GM12872 (cell line): ENCODE data around the gene SLC44A1.

Experiments used
- TF ChIP-seq, protein P1 (sequence below): IDR thresholded peaks from 3 replicates; pipeline ENCODE4 v1.5.1; 2011; ENCODE audit warnings: low read depth, mild to moderate bottlenecking, low read length, moderate library complexity; ENCODE audit not compliant: insufficient read depth

Gene SLC44A1

GRCh38 chr9:105445203-105445881 is 200.9 kb downstream of the SLC44A1 start:
- TF ChIP-seq, protein P1, sequence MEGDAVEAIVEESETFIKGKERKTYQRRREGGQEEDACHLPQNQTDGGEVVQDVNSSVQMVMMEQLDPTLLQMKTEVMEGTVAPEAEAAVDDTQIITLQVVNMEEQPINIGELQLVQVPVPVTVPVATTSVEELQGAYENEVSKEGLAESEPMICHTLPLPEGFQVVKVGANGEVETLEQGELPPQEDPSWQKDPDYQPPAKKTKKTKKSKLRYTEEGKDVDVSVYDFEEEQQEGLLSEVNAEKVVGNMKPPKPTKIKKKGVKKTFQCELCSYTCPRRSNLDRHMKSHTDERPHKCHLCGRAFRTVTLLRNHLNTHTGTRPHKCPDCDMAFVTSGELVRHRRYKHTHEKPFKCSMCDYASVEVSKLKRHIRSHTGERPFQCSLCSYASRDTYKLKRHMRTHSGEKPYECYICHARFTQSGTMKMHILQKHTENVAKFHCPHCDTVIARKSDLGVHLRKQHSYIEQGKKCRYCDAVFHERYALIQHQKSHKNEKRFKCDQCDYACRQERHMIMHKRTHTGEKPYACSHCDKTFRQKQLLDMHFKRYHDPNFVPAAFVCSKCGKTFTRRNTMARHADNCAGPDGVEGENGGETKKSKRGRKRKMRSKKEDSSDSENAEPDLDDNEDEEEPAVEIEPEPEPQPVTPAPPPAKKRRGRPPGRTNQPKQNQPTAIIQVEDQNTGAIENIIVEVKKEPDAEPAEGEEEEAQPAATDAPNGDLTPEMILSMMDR = no peak

DNA sequence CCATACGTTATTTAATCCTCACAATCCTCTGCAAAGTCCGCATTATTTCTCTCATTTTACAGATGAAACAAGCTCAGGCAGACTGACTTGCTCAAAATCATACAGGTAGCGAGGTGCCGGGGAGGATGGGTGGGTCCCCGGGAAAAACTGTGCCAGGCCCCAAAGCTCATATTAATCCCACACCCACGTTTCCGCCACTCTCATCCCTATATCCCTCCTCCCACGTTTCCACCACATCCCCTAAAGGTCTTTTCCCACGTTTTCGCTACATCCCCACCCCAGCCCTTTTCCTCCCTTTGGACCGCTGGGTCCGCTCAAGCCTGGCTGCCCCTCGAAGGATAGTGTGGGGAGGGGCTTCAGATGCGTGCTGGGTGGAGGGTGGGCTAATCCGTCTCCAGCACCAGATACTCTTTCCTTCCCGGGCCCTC is 202.9 kb downstream of the SLC44A1 start:
- TF ChIP-seq, protein P1 = no peak

- TF ChIP-seq, protein P1 = peak; percentile 76
These were observed 203.7 kb downstream of the SLC44A1 start, which contains the start of gene FSD1L for GRCh38 chr9:105447814-105448812. Gene FSD1L (plus strand): TSS chr9:105448034. CDS start chr9:105448221, 187 bp downstream.

DNA sequence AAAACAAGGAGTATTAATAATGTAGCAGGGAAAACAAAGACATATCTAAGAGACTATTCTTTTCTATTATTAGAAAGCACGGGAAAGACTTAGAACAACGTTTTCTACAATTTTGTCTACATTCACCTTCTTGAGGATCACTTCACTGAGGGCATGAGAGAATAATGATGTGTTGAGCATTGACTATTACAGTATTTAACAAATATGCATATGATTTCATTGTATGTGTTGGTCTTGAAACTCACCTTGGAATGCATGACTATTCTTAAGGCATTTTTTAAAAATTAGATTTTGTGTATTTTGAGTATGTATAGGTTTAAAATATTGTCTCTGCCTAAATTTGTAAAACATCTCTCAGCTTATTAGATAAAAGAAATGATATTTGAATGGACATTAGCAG is 204.6 kb downstream of the SLC44A1 start:
- TF ChIP-seq, protein P1 = no peak

- TF ChIP-seq, protein P1 = no peak
These were observed 207.7 kb downstream of the SLC44A1 start for GRCh38 chr9:105452185-105452584.

DNA sequence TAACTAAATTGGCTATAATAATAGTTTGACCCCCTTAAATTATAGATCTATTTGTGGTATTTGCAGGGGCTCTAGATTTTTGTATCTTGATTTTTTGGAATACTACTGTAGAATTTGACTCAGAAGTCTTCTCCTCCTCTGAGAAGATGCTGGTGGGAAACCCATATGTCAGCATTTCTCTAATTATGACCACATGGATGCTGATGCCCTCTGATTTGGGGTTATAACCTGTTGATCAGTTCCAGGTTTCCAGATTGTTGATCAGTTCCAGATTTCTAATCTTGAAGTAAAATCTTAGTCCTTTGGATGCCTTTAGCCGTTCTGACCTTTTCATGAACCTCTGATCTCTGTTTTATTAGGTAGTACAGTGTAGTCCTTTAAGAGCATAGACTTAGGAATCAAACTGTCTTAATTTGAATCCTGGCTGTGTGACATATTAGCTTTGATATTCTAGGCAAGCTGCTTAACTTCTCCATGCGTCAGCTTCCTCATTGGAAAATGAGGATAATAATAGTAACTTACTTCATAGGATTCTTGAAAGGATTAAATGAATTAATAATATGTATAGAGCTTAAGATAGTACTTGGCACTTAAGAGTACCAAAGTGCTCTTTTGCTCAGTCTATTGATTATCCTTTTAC is 211.5 kb downstream of the SLC44A1 start:
- TF ChIP-seq, protein P1 = no peak
